HCT116 (cell line): ENCODE data around the gene LPIN1. TPM values are rescaled to one million over a fixed set of nuclear protein-coding genes. Genes with fewer than 3 reads are reported as not detected.

Experiments used
- ATAC-seq: fragments of 200-7000 bp; cut with Tn5 transposase; 2 replicates; pipeline ENCODE4 v1.9.1; 2020; ENCODE audit warnings: mild to moderate bottlenecking, moderate library complexity
- BruUV-seq: library from RNA; stranded (reverse); fragments of 400-500 nt; replicated peaks from 2 replicates; lab custom pipeline; 2021; lab: Mats Ljungman, UMichigan
- CTCF ChIA-PET: fragments of 300-600 bp; sonication (Branson Sonifier 250); formaldehyde crosslinking; loops from one replicate; lab custom pipeline; 2021; ENCODE audit warnings: antibody characterized with exemption; lab: Charles Lee
- POLR2A ChIA-PET: fragments of 300-600, 350-600 bp; sonication (Branson Sonifier 250); formaldehyde crosslinking; loops from one replicate; lab custom pipeline; 2021; ENCODE audit warnings: antibody characterized with exemption; lab: Charles Lee
- RAD21 ChIA-PET, 2 experiments: fragments of 300-600 bp; sonication (Branson Sonifier 250); formaldehyde crosslinking; loops; one replicate each; lab custom pipeline; 2023; ENCODE audit warnings: low total read pairs in 2 of 2; ENCODE audit not compliant: uncharacterized antibody in 2 of 2, unreplicated experiment in 2 of 2, low non-redundant PET in 1 of 2; lab: Charles Lee
- DNase-seq: peaks from one replicate; pipeline ENCODE4 v3.0.0-alpha.2; 2010; ENCODE audit warnings: low read depth, low spot score
- H2AFZ ChIP-seq: fragments of 200-600 bp; shearing (Covaris generic), sonication (generic); 2 replicates; pipeline ENCODE4 v1.6.1; 2017; ENCODE audit warnings: low read depth, mixed run types, mixed read lengths, antibody characterized with exemption, low read length; ENCODE audit not compliant: poor library complexity, severe bottlenecking
- H3K27ac ChIP-seq: 2 replicates; pipeline ENCODE4 v1.5.1; 2012; ENCODE audit warnings: low read depth, low read length
- H3K27me3 ChIP-seq: fragments of 200-600 bp; sonication (generic); 2 replicates; pipeline ENCODE4 v1.6.1; 2016; ENCODE audit warnings: mixed run types, low read length, mixed read lengths; ENCODE audit not compliant: insufficient read depth
- H3K36me3 ChIP-seq, 2 experiments: fragments of 200-500 bp in 1 of 2; fragments of 200-600 bp in 1 of 2; sonication (Bioruptor generic) in 1 of 2; sonication (generic) in 1 of 2; 2 replicates each; pipeline versions ENCODE4 v1.5.1 to v1.6.1; 2014 to 2016; ENCODE audit warnings: low read length in 2 of 2, inconsistent platforms in 1 of 2, mixed read lengths in 1 of 2, mixed run types in 1 of 2; ENCODE audit not compliant: insufficient read depth in 2 of 2, control insufficient read depth in 1 of 2
- H3K4me1 ChIP-seq, 2 experiments: fragments of 200-600 bp in 1 of 2; sonication (generic) in 1 of 2; 2 replicates each; pipeline versions ENCODE4 v1.5.1 to v1.6.1; 2012 to 2017; ENCODE audit warnings: low read length in 2 of 2, inconsistent platforms in 1 of 2, mild to moderate bottlenecking in 1 of 2, mixed read lengths in 1 of 2, mixed run types in 1 of 2, moderate library complexity in 1 of 2; ENCODE audit not compliant: insufficient read depth in 2 of 2, control insufficient read depth in 1 of 2
- H3K4me2 ChIP-seq: fragments of 200-600 bp; sonication (generic); 2 replicates; pipeline ENCODE4 v1.6.1; 2017; ENCODE audit warnings: mixed run types, low read length, mixed read lengths
- H3K4me3 ChIP-seq, 2 experiments: fragments of 200-600 bp in 1 of 2; sonication (generic) in 1 of 2; replicated peaks in 1 of 2; 2 replicates each; pipeline ENCODE4 v1.5.1; 2011 to 2016; ENCODE audit warnings: low read length in 2 of 2, control low read depth in 1 of 2, low read depth in 1 of 2, mild to moderate bottlenecking in 1 of 2, mixed read lengths in 1 of 2, mixed run types in 1 of 2
- H3K79me2 ChIP-seq: fragments of 200-600 bp; sonication (generic); 2 replicates; pipeline ENCODE4 v1.6.1; 2017; ENCODE audit warnings: mild to moderate bottlenecking, mixed run types, low read length, moderate library complexity, mixed read lengths; ENCODE audit not compliant: insufficient read depth
- H3K9ac ChIP-seq: fragments of 200-600 bp; sonication (generic); 2 replicates; pipeline ENCODE4 v1.6.1; 2016; ENCODE audit warnings: low read length, mixed read lengths
- H3K9me2 ChIP-seq: fragments of 200-600 bp; sonication (generic), shearing (Covaris generic); 2 replicates; pipeline ENCODE4 v1.6.1; 2017; ENCODE audit warnings: mixed run types, mild to moderate bottlenecking, moderate library complexity; ENCODE audit not compliant: insufficient read depth
- H3K9me3 ChIP-seq, 2 experiments: fragments of 200-500 bp in 1 of 2; fragments of 200-600 bp in 1 of 2; sonication (Bioruptor generic) in 1 of 2; sonication (generic) in 1 of 2; 2 replicates each; pipeline ENCODE4 v1.6.1; 2014 to 2017; ENCODE audit warnings: low read length in 2 of 2, mixed read lengths in 2 of 2, inconsistent platforms in 1 of 2, low read depth in 1 of 2, mild to moderate bottlenecking in 1 of 2, mixed run types in 1 of 2, moderate library complexity in 1 of 2; ENCODE audit not compliant: control insufficient read depth in 1 of 2, insufficient read depth in 1 of 2
- H4K20me1 ChIP-seq: fragments of 200-600 bp; sonication (generic), shearing (Covaris generic); 2 replicates; pipeline ENCODE4 v1.6.1; 2017; ENCODE audit warnings: mixed run types, mild to moderate bottlenecking, moderate library complexity; ENCODE audit not compliant: insufficient read depth
- ATF3 ChIP-seq: IDR thresholded peaks from 2 replicates; pipeline ENCODE4 v1.6.1; 2012
- CBX3 ChIP-seq: IDR thresholded peaks from 2 replicates; pipeline ENCODE4 v1.6.1; 2012; ENCODE audit warnings: low read depth
- CEBPB ChIP-seq: IDR thresholded peaks from 2 replicates; pipeline ENCODE4 v1.6.1; 2012; ENCODE audit warnings: low read depth
- CTCF ChIP-seq, 3 experiments: fragments of 200-600 bp in 1 of 3; sonication (generic) in 1 of 3; IDR thresholded peaks in 2 of 3; conservative IDR thresholded peaks in 1 of 3; 2 replicates each; pipeline ENCODE4 v1.5.1; 2012 to 2017; ENCODE audit warnings: low read depth in 2 of 3, low read length in 2 of 3, antibody characterized with exemption in 1 of 3, borderline replicate concordance in 1 of 3, control low read depth in 1 of 3, mild to moderate bottlenecking in 1 of 3, mixed read lengths in 1 of 3, mixed run types in 1 of 3, moderate library complexity in 1 of 3; ENCODE audit not compliant: insufficient read depth in 1 of 3
- EGR1 ChIP-seq: IDR thresholded peaks from 2 replicates; pipeline ENCODE4 v1.6.1; 2012; ENCODE audit warnings: low read depth
- ELF1 ChIP-seq: IDR thresholded peaks from 2 replicates; pipeline ENCODE4 v1.6.1; 2012; ENCODE audit warnings: low read depth, borderline replicate concordance
- EZH2 ChIP-seq: fragments of 200-600 bp; sonication (generic); IDR thresholded peaks from 2 replicates; pipeline ENCODE4 v1.6.1; 2017; ENCODE audit warnings: antibody characterized with exemption, mixed run types
- EZH2phosphoT487 ChIP-seq: fragments of 200-600 bp; IDR thresholded peaks from 2 replicates; pipeline ENCODE4 v1.6.1; 2018; ENCODE audit warnings: antibody characterized with exemption, borderline replicate concordance
- FOSL1 ChIP-seq: IDR thresholded peaks from 2 replicates; pipeline ENCODE4 v1.6.1; 2012; ENCODE audit warnings: low read depth
- POLR2A ChIP-seq: IDR thresholded peaks from 2 replicates; pipeline ENCODE4 v1.7.0; 2011; ENCODE audit warnings: borderline replicate concordance; ENCODE audit not compliant: insufficient read depth, insufficient read length; ENCODE audit errors: extremely low read depth
- POLR2AphosphoS5 ChIP-seq: IDR thresholded peaks from 2 replicates; pipeline ENCODE4 v1.6.1; 2011; ENCODE audit warnings: mild to moderate bottlenecking, low read depth, low read length, moderate library complexity
- REST ChIP-seq: IDR thresholded peaks from 2 replicates; pipeline ENCODE4 v1.6.1; 2012; ENCODE audit warnings: low read depth
- SIN3A ChIP-seq: IDR thresholded peaks from 2 replicates; pipeline ENCODE4 v1.6.1; 2012; ENCODE audit warnings: low read depth
- SP1 ChIP-seq: IDR thresholded peaks from 2 replicates; pipeline ENCODE4 v1.6.1; 2012; ENCODE audit warnings: low read depth
- SRF ChIP-seq: IDR thresholded peaks from 2 replicates; pipeline ENCODE4 v1.6.1; 2012; ENCODE audit warnings: low read depth
- YY1 ChIP-seq: IDR thresholded peaks from 2 replicates; pipeline ENCODE4 v1.6.1; 2011; ENCODE audit warnings: low read length, low read depth, moderate library complexity, mild to moderate bottlenecking; ENCODE audit not compliant: insufficient replicate concordance; ENCODE audit errors: extremely low read depth
- ZNF274 ChIP-seq: fragments of 200-500 bp; sonication (Bioruptor generic); IDR thresholded peaks from 2 replicates; pipeline ENCODE4 v1.6.1; 2014; ENCODE audit warnings: mild to moderate bottlenecking, low read depth, low read length, inconsistent platforms
- intact Hi-C: fragments of 100-400 bp; cut with micrococcal nuclease; formaldehyde crosslinking; loops from 2 replicates; pipeline ENCODE4 v1.10.0; 2022
- total RNA-seq: library from RNA; stranded (reverse); gene quantifications from one replicate; pipeline ENCODE4 v1.2.1, GENCODE V29; 2021; ENCODE audit not compliant: unreplicated experiment
- TF ChIP-seq, protein P1 (sequence below): IDR thresholded peaks from 2 replicates; pipeline ENCODE4 v1.6.1; 2011; ENCODE audit warnings: mild to moderate bottlenecking, low read length, moderate library complexity; ENCODE audit not compliant: insufficient replicate concordance; ENCODE audit errors: extremely low read depth
- TF ChIP-seq, protein P2 (sequence below): IDR thresholded peaks from 2 replicates; pipeline ENCODE4 v1.6.1; 2012

LPIN1 gene
- total RNA-seq, 1 experiment from 2014 or later: 16.7 TPM

DNA sequence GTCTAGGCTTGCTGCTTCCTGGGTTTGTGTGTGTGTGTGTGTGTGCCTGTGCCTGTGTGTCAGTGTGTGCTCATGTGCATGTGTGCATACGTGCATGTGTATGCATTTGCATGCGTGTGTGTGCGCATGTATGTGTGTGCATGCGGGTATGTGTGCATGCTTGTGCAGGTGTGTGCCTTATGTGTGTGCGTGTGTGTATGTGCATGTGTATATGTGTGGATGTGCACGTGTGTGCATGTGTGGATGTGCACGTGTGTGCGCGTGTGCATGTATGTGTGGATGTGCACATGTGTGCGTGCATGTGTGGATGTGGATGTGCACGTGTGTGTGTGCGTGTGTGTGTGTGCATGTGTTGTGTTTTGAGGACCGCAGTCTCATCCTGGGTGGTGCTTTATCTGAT lies 42.8 kb downstream of the LPIN1 start:
- Histone ChIP-seq H3K9me2 (no peaks in the 10 kb centered on the region), H3K79me2 (no peaks in the 10 kb centered on the region), H3K27ac (no peak overlapping the region), H3K27me3 (no peaks in the 10 kb centered on the region), H2AFZ (no peak overlapping the region), H3K9ac (no peak overlapping the region), H3K4me1 (no peaks in the 10 kb centered on the region), H3K9me3 (0 out of 4 replicates have a peak, but pooled peaks cover 0 to 3% of the 10 kb centered on the region in 2 experiments), H4K20me1 (no peaks in the 10 kb centered on the region), H3K36me3 (0 out of 4 replicates have a peak, but pooled peaks cover 0 to 5% of the 10 kb centered on the region in 2 experiments), H3K4me3 (no peak overlapping the region), H3K4me2 (no peak overlapping the region)
- RAD21 ChIA-PET: no interaction called here
- DNase-seq (no peak), ATAC-seq (no peak)
- CTCF ChIA-PET: no interaction called here
- no TSS peak for BruUV-seq
- TF ChIP-seq POLR2AphosphoS5 (no peak), YY1 (no peak), FOSL1 (no peak), EZH2phosphoT487 (no peak), SRF (no peak), POLR2A (no peak), EGR1 (no peak), SIN3A (no peak), CBX3 (no peak), ATF3 (no peak), SP1 (no peak), EZH2 (no peak), CEBPB (no peak), CTCF (IDR thresholded peaks at IDR 0.05 in 2 of 3, conservative IDR thresholded peaks at IDR 0.05 in 1 of 3; ENCODE audit: borderline replicate concordance in 1 of 3, insufficient read depth in 1 of 3, low read depth in 2 of 3, low read length in 2 of 3) (no peak), REST (no peak), ELF1 (no peak), ZNF274 (no peak)
- TF ChIP-seq, protein P1, sequence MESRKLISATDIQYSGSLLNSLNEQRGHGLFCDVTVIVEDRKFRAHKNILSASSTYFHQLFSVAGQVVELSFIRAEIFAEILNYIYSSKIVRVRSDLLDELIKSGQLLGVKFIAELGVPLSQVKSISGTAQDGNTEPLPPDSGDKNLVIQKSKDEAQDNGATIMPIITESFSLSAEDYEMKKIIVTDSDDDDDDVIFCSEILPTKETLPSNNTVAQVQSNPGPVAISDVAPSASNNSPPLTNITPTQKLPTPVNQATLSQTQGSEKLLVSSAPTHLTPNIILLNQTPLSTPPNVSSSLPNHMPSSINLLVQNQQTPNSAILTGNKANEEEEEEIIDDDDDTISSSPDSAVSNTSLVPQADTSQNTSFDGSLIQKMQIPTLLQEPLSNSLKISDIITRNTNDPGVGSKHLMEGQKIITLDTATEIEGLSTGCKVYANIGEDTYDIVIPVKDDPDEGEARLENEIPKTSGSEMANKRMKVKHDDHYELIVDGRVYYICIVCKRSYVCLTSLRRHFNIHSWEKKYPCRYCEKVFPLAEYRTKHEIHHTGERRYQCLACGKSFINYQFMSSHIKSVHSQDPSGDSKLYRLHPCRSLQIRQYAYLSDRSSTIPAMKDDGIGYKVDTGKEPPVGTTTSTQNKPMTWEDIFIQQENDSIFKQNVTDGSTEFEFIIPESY: no peak
- TF ChIP-seq, protein P2, sequence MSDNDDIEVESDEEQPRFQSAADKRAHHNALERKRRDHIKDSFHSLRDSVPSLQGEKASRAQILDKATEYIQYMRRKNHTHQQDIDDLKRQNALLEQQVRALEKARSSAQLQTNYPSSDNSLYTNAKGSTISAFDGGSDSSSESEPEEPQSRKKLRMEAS: no peak
- POLR2A ChIA-PET: no interaction called here
- intact Hi-C loops: no loop called here
